ENCODE measurements around the gene CRB2.

Gene CRB2

DNA sequence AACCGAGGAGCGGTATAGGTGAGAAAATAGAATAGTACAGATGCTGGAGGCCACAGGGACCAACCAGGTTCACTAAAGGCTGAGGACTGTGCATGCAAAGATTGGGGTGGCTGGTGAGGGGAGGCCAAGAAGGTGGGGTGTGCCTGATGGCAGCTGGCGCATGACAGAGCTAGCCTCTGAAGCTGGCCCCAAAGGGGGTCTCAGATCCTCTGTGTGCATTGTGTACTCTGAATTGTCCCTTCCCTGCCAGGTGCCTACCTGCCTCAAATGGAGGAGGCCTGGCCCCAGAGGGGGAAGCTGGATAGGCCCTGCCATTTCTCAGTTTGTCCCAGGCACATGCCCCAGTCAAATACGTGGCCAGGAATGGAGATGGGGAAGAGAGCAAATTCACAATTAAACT lies 63.1 kb downstream of the CRB2 start:
- no peak for TF ChIP-seq CTCF (IDR thresholded peaks at IDR 0.05; ENCODE audit: low read depth, low read length)
- no peak for TF ChIP-seq MAX (IDR thresholded peaks at IDR 0.05; ENCODE audit: low read depth, low read length)
- no peak for TF ChIP-seq POLR2A (IDR thresholded peaks at IDR 0.05; ENCODE audit: extremely low read depth, insufficient read length)
- DNase-seq (ENCODE audit: low read depth), result no peak
- no peak overlapping the region for H3K4me3 ChIP-seq (ENCODE audit: low read depth, low read length)

GRCh38 chr9:123419721-123420591 lies 64.0 kb downstream of the CRB2 start:
- DNase-seq (ENCODE audit: low read depth), result no peak
- TF ChIP-seq MAX (IDR thresholded peaks at IDR 0.05; ENCODE audit: low read depth, low read length), result no peak
- no peak for TF ChIP-seq POLR2A (IDR thresholded peaks at IDR 0.05; ENCODE audit: extremely low read depth, insufficient read length)
- TF ChIP-seq CTCF (IDR thresholded peaks at IDR 0.05; ENCODE audit: low read depth, low read length), result no peak
- no peak for TF ChIP-seq MYC (IDR thresholded peaks at IDR 0.05; ENCODE audit: low read depth, low read length)
- no peak overlapping the region for H3K4me3 ChIP-seq (ENCODE audit: low read depth, low read length)

DNA sequence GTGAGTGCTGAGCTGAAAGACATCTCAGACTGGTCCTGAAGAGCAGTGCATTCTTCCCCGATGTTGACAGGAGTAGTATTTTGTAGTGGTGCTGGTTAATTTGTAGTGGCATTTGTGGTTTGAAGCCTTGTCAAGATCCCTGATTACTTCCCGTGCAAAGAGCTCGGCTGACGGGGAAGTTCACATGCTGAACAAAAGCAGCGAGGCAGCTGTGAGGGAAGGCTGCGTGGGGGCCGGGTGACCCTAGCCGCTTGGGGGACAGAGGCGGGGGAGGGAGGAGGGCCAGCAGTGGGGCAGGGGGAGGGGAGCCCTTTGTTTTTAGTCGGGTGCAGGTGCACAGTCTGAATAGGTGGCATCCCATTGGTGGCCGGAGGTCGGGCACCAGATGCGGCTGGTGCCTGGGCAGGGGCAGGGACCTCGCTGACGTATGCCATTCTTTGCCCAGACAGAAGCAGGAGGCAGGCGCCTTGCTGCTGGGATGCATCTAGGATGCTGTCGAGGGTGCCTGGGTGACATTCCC lies 64.7 kb downstream of the CRB2 start:
- no peak overlapping the region for H3K4me3 ChIP-seq (ENCODE audit: low read depth, low read length)
- no peak for DNase-seq (ENCODE audit: low read depth)
- TF ChIP-seq MYC (IDR thresholded peaks at IDR 0.05; ENCODE audit: low read depth, low read length), result no peak
- no peak for TF ChIP-seq POLR2A (IDR thresholded peaks at IDR 0.05; ENCODE audit: extremely low read depth, insufficient read length)
- TF ChIP-seq CTCF (IDR thresholded peaks at IDR 0.05; ENCODE audit: low read depth, low read length), result no peak
- no peak for TF ChIP-seq MAX (IDR thresholded peaks at IDR 0.05; ENCODE audit: low read depth, low read length)

DNA sequence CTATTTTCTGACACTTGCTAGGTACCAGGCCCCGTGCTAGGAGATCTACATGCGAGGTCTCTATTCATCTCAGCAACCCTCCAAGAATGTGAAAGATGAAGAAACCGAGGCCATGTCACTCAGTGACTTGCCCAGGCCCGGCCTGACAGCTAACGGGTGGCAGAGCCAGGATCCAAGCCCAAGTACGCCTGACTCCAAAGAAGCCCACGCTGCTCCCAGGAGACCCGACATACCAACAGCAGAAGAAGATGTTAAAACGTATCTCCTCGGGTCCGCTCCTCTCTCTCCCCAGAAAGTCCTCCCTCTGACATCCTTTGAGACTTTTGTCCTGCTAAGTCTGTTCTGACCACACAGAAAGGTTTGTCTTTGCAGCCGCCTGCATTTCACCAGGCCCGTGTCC lies 65.2 kb downstream of the CRB2 start:
- TF ChIP-seq MYC (IDR thresholded peaks at IDR 0.05; ENCODE audit: low read depth, low read length), result no peak
- no peak for TF ChIP-seq POLR2A (IDR thresholded peaks at IDR 0.05; ENCODE audit: extremely low read depth, insufficient read length)
- TF ChIP-seq CTCF (IDR thresholded peaks at IDR 0.05; ENCODE audit: low read depth, low read length), result no peak
- TF ChIP-seq MAX (IDR thresholded peaks at IDR 0.05; ENCODE audit: low read depth, low read length), result no peak
- DNase-seq (ENCODE audit: low read depth), result no peak

DNA sequence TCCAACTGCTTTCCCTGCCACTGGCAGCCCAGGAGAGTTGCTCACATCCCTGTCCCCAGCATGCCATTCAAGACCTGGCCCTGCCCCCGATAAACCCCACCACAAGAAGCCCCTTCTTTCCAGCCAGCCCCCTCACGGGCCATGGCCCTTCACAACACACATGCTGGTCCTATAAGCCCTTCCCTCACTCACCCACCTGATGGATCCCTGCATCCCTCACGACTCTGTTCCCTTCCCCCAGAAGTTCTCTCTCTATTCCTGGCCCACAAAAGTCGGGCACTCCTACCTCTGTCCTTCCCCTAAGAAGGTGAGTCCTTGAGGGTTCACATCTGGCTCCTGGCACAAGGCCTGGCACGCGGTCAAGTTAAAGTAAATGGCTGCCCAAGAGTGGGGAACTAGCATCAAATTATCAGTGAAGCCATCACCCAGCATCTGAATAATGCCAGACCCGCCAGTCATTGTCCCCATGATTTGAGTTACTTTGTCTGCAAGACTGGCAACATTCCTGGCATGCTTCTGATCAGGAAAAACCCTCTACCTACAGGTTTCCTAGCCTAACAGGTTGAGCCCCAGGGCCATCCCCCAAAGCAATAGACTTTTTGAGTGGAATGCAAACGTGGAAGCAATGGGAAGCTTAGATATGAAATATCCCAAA lies 65.9 kb downstream of the CRB2 start:
- no peak for DNase-seq (ENCODE audit: low read depth)
- no peak for TF ChIP-seq MAX (IDR thresholded peaks at IDR 0.05; ENCODE audit: low read depth, low read length)
- TF ChIP-seq POLR2A (IDR thresholded peaks at IDR 0.05; ENCODE audit: extremely low read depth, insufficient read length), result no peak
- TF ChIP-seq MYC (IDR thresholded peaks at IDR 0.05; ENCODE audit: low read depth, low read length), result no peak
- no peak for TF ChIP-seq CTCF (IDR thresholded peaks at IDR 0.05; ENCODE audit: low read depth, low read length)
- H3K4me3 ChIP-seq (ENCODE audit: low read depth, low read length), result no peak overlapping the region

More for the DNA sequence above, 65.2 kb downstream of the CRB2 start:
- no peak overlapping the region for H3K4me3 ChIP-seq (ENCODE audit: low read depth, low read length)
